GM10847 (cell line): ENCODE data around the gene NKAPL.

ENCODE experiments used
- POLR2A ChIP-seq: IDR thresholded peaks from 2 replicates; pipeline ENCODE4 v1.6.1; 2011; ENCODE audit not compliant: insufficient read length; ENCODE audit errors: extremely low read depth

NKAPL gene

GRCh38 chr6:28258877-28259777 is at the start of gene NKAPL:
Gene NKAPL (plus strand): TSS chr6:28259297. CDS start chr6:28259372, 75 bp downstream.
- no peak for TF ChIP-seq POLR2A

GRCh38 chr6:28209753-28210535 is 49.2 kb upstream of the NKAPL start:
- no peak for TF ChIP-seq POLR2A

GRCh38 chr6:28211840-28212509 is 47.1 kb upstream of the NKAPL start:
- no peak for TF ChIP-seq POLR2A

GRCh38 chr6:28212510-28213212 is 46.4 kb upstream of the NKAPL start:
- no peak for TF ChIP-seq POLR2A

- TF ChIP-seq POLR2A, result no peak
Measured at GRCh38 chr6:28213213-28213523, 45.9 kb upstream of the NKAPL start.

GRCh38 chr6:28215425-28215824 is 43.7 kb upstream of the NKAPL start:
- TF ChIP-seq POLR2A, result no peak

GRCh38 chr6:28217890-28218289 is 41.2 kb upstream of the NKAPL start:
- no peak for TF ChIP-seq POLR2A

GRCh38 chr6:28218312-28219248 is 40.5 kb upstream of the NKAPL start:
- TF ChIP-seq POLR2A, result peak; percentile 58

GRCh38 chr6:28220257-28221133 is 38.6 kb upstream of the NKAPL start:
- TF ChIP-seq POLR2A, result no peak

- TF ChIP-seq POLR2A, result no peak
Measured at GRCh38 chr6:28224131-28225055, 34.7 kb upstream of the NKAPL start.

- TF ChIP-seq POLR2A, result peak; percentile 71
Measured at GRCh38 chr6:28225056-28225834, 33.9 kb upstream of the NKAPL start, which contains the start of gene ZSCAN9. Gene ZSCAN9 (plus strand): TSS chr6:28225275. CDS start chr6:28227085, 1,810 bp downstream.
